BJ (cell line): ENCODE measurements around the gene FUNDC2. TPM values are rescaled to one million over a fixed set of nuclear protein-coding genes. Genes with fewer than 3 reads are reported as not detected.

Source experiments
- CTCF ChIA-PET: fragments of 350-600 bp; formaldehyde crosslinking; extraction: SDS; loops from one replicate; lab custom pipeline; 2021; ENCODE audit warnings: antibody characterized with exemption, inconsistent platforms; lab: Yijun Ruan, JAX
- POLR2A ChIA-PET: fragments of 300-600 bp; sonication (Branson Sonifier 250); formaldehyde crosslinking; extraction: SDS; loops from one replicate; lab custom pipeline; 2021; ENCODE audit warnings: antibody characterized with exemption; lab: Charles Lee
- DNase-seq: peaks from one replicate; pipeline ENCODE4 v3.0.0-alpha.2; 2011; ENCODE audit warnings: low read depth
- H3K27me3 ChIP-seq: 2 replicates; pipeline ENCODE4 v1.6.0; 2011; ENCODE audit warnings: low read length; ENCODE audit not compliant: control insufficient read depth, insufficient read depth
- H3K36me3 ChIP-seq: 2 replicates; pipeline ENCODE4 v1.5.1; 2011; ENCODE audit warnings: low read length; ENCODE audit not compliant: control insufficient read depth, insufficient read depth
- H3K4me3 ChIP-seq: 2 replicates; pipeline ENCODE4 v1.5.1; 2011; ENCODE audit warnings: low read depth, mild to moderate bottlenecking, control low read depth, low read length
- polyA plus RNA-seq: library from polyadenylated mRNA; depleted of rRNA; stranded (reverse); fragments of >200 nt; gene quantifications from 2 replicates; pipeline ENCODE4 v1.2.3, GENCODE V29; 2011
- TF ChIP-seq, protein P1 (sequence below): IDR thresholded peaks from 2 replicates; pipeline ENCODE4 v1.5.1; 2011; ENCODE audit warnings: low read depth, mild to moderate bottlenecking, control low read depth, inconsistent platforms, low read length, moderate library complexity; ENCODE audit not compliant: insufficient read depth

FUNDC2 gene
- polyA plus RNA-seq, 1 experiment: 65.2 TPM

DNA sequence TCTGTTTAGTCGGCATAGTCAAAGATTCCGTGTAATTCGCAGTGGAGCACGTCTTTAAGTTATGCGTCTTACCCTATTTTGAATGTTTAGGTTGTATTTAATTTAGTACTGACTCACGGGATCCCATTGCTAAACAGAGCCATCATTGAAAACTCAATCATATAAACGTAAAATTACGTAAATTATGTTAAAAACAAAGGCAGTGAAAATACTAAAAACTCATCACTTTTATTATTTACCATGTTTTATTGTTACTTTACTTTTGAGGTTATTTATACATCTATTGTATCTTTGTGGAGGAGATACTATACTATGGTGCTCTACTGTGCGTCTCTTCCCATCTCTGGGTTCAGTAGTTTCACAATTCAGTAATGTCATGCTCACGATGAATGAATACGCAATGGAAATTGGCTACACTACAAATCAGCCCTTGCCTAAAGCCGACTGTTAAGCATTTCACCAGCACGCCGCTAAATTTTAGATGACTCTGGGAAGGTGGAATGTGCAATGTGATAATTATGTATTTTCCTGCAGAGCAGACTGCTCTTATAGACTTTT, 944 bp downstream of the FUNDC2 start:
- POLR2A ChIA-PET: no interaction called here
- CTCF ChIA-PET: no interaction called here
- TF ChIP-seq, protein P1, sequence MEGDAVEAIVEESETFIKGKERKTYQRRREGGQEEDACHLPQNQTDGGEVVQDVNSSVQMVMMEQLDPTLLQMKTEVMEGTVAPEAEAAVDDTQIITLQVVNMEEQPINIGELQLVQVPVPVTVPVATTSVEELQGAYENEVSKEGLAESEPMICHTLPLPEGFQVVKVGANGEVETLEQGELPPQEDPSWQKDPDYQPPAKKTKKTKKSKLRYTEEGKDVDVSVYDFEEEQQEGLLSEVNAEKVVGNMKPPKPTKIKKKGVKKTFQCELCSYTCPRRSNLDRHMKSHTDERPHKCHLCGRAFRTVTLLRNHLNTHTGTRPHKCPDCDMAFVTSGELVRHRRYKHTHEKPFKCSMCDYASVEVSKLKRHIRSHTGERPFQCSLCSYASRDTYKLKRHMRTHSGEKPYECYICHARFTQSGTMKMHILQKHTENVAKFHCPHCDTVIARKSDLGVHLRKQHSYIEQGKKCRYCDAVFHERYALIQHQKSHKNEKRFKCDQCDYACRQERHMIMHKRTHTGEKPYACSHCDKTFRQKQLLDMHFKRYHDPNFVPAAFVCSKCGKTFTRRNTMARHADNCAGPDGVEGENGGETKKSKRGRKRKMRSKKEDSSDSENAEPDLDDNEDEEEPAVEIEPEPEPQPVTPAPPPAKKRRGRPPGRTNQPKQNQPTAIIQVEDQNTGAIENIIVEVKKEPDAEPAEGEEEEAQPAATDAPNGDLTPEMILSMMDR: no peak
- DNase-seq: no peak
- no peaks in the 10 kb centered on the region for H3K27me3 ChIP-seq
- H3K36me3 ChIP-seq: no peaks in the 10 kb centered on the region
- H3K4me3 ChIP-seq: peak overlapping the region; percentile 70

- H3K36me3 ChIP-seq: no peaks in the 10 kb centered on the region
- POLR2A ChIA-PET: no interaction called here
- CTCF ChIA-PET: no interaction called here
- H3K27me3 ChIP-seq: no peaks in the 10 kb centered on the region
- DNase-seq: no peak
- H3K4me3 ChIP-seq: no peak overlapping the region; the same call in 1 of the 2 replicates
- TF ChIP-seq, protein P1: no peak
Measured at GRCh38 chrX:155028129-155028528, 1.5 kb downstream of the FUNDC2 start.

GRCh38 chrX:155028877-155029291, 2.2 kb downstream of the FUNDC2 start:
- ChIA-PET POLR2A (no interaction called here), CTCF (no interaction called here)
- no peaks in the 10 kb centered on the region for H3K36me3 ChIP-seq
- TF ChIP-seq, protein P1: no peak
- DNase-seq: no peak
- H3K4me3 ChIP-seq: no peak overlapping the region
- H3K27me3 ChIP-seq: no peaks in the 10 kb centered on the region

DNA sequence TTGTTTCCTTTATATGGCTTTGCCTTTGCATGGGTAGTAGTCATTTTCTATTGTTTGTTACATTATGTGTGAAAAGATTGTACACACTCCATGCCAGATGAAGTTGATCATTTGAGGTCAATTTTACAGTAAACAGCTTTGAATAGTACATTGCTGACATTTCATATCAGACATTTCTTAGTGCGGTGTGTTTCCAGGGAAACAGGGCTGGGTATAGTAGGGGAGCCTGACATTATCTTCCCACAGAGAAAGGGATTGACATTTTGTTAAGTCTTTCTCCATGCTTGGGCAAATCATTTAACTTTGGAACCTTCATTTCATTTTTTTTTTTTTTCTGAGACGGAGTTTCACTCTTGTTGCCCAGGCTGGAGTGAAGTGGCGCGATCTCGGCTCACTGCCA, 5.0 kb downstream of the FUNDC2 start:
- TF ChIP-seq, protein P1: no peak
- CTCF ChIA-PET: no interaction called here
- POLR2A ChIA-PET: no interaction called here
- Histone ChIP-seq H3K27me3 (no peaks in the 10 kb centered on the region), H3K4me3 (no peak overlapping the region), H3K36me3 (no peaks in the 10 kb centered on the region)
- DNase-seq: no peak

- CTCF ChIA-PET: no interaction called here
- POLR2A ChIA-PET: no interaction called here
Measured at GRCh38 chrX:155035688-155036087, 9.0 kb downstream of the FUNDC2 start.

More at GRCh38 chrX:155035688-155036087, 9.0 kb downstream of the FUNDC2 start:
- H3K36me3 ChIP-seq: no peaks in the 10 kb centered on the region
- H3K4me3 ChIP-seq: no peak overlapping the region
- TF ChIP-seq, protein P1: no peak
- H3K27me3 ChIP-seq: no peaks in the 10 kb centered on the region
- no peak for DNase-seq
